Activated naive CD4-positive, alpha-beta T cell treated with anti-CD3 and anti-CD28 coated beads, Interleukin-2, amount 50 U/mL, for 24 hours (primary cell): ENCODE results near the gene COPS9.
A peak's percentile ranks its signal among the peaks of the same experiment; 100 is the strongest.

ENCODE experiments used
- H3K27ac Mint-ChIP-seq: one replicate; pipeline ENCODE4 v1.8.0; 2021; ENCODE audit warnings: mild to moderate bottlenecking, mixed read lengths
- H3K27me3 Mint-ChIP-seq: one replicate; pipeline ENCODE4 v1.8.0; 2021; ENCODE audit warnings: mixed read lengths
- H3K36me3 Mint-ChIP-seq: one replicate; pipeline ENCODE4 v1.8.0; 2021; ENCODE audit warnings: mixed read lengths
- H3K4me1 Mint-ChIP-seq: one replicate; pipeline ENCODE4 v1.8.0; 2021; ENCODE audit warnings: mixed read lengths
- H3K4me3 Mint-ChIP-seq: one replicate; pipeline ENCODE4 v1.8.0; 2021; ENCODE audit warnings: mild to moderate bottlenecking, mixed read lengths
- H3K9me3 Mint-ChIP-seq: one replicate; pipeline ENCODE4 v1.8.0; 2021; ENCODE audit warnings: mixed read lengths

COPS9 gene

DNA sequence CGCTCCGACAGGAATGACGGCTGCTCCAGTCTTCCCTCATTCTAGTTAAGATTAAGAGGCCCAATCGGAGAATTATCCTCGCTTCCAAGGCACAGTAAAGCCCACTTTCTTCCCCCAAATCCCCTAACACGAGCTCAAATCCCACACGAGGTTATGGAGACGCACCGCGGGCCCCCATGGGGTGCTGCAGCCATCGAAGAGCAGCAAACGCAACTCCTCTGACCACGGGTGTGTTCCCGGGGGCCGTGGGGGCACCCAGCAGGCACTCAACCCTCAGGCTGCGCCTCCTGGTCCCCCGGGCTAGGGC lies 446 bp downstream of the COPS9 start:
- peak overlapping the region; percentile 94 for H3K4me3 Mint-ChIP-seq
- peak overlapping the region; percentile 88 for H3K27ac Mint-ChIP-seq
- H3K36me3 Mint-ChIP-seq, result peaks cover 5% of the 10 kb centered on the region
- H3K27me3 Mint-ChIP-seq, result no peaks in the 10 kb centered on the region
- no peaks in the 10 kb centered on the region for H3K9me3 Mint-ChIP-seq
- H3K4me1 Mint-ChIP-seq, result peaks cover 26% of the 10 kb centered on the region

DNA sequence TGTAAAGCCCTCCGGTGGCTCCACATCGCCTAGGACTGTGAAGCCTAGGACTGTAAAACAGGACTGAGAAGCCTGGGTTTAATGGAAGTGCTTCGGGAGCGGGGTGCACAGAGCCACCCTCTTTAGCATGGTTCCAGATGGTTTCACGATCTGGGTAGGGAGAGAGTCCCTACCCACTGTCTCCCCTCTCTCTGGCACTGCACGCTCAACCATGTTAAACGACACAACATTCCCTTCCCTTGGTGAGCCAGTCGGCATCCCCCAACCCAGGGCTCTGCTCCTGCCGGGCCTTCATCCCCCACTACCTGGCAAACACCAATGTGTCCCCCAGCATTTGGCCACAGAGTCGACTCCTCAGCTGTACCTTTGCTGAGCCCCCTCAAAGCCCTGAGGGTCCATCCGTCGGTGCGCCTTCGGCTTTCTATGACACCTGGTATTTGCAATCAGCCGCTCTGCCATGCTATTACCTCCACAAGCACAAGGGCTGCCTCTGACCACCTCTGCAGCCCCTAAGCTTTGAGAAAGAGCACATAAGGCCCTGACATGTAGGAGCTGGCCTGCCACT lies 1.1 kb downstream of the COPS9 start:
- peaks cover 26% of the 10 kb centered on the region for H3K4me1 Mint-ChIP-seq
- H3K9me3 Mint-ChIP-seq, result no peaks in the 10 kb centered on the region
- H3K4me3 Mint-ChIP-seq, result peak overlapping the region; percentile 94
- no peaks in the 10 kb centered on the region for H3K27me3 Mint-ChIP-seq
- peaks cover 5% of the 10 kb centered on the region for H3K36me3 Mint-ChIP-seq
- peak overlapping the region; percentile 88 for H3K27ac Mint-ChIP-seq

GRCh38 chr2:240134466-240134865 lies 1.6 kb downstream of the COPS9 start:
- Mint-ChIP-seq H3K27ac (peak overlapping the region; percentile 47), H3K4me3 (peak overlapping the region; percentile 94), H3K36me3 (peaks cover 5% of the 10 kb centered on the region), H3K9me3 (no peaks in the 10 kb centered on the region), H3K4me1 (peaks cover 26% of the 10 kb centered on the region), H3K27me3 (no peaks in the 10 kb centered on the region)

DNA sequence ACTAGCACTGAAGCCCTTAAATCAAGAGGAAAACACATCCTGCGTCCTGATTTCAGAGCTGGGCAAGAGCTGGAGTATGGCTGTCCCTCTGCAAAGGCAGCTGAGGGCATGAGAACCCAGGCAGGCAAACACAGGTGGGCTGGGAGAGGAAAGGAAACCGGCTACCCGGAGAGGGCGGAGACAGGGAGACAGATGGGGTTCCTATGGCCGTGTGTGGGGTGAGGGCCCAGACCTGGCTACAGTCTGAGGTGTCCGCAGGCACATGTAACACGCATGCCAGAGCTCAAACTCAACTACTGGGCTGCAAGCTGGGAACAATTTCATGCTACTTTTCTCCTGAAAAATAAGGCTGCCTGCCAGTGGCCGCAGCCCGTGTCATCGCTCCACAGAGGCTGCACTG lies 2.7 kb downstream of the COPS9 start:
- H3K27me3 Mint-ChIP-seq, result no peaks in the 10 kb centered on the region

DNA sequence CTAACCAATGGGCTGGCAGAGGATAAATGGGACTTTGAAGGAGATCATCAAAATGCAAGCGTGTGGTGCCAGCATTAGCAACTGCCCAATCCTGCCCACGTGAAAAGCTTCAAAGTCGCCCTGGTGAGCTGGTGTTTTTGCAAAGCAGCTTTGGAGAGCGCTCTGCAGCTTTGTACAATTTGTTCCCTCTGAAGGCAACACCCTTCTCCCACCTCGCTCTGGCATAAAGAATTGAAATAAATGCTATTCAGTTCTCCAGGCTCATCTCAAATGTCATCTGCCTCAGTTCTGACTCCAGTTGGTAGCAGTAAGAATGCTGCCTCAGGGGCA lies 3.5 kb downstream of the COPS9 start:
- H3K27me3 Mint-ChIP-seq, result no peaks in the 10 kb centered on the region
- peaks cover 5% of the 10 kb centered on the region for H3K36me3 Mint-ChIP-seq
- no peak overlapping the region for H3K4me3 Mint-ChIP-seq
- H3K4me1 Mint-ChIP-seq, result peaks cover 26% of the 10 kb centered on the region
- no peak overlapping the region for H3K27ac Mint-ChIP-seq
- no peaks in the 10 kb centered on the region for H3K9me3 Mint-ChIP-seq

More for the DNA sequence above, 2.7 kb downstream of the COPS9 start:
- H3K9me3 Mint-ChIP-seq, result no peaks in the 10 kb centered on the region
- H3K4me3 Mint-ChIP-seq, result peak overlapping the region; percentile 47
- no peak overlapping the region for H3K27ac Mint-ChIP-seq
- H3K4me1 Mint-ChIP-seq, result peaks cover 26% of the 10 kb centered on the region
- H3K36me3 Mint-ChIP-seq, result peaks cover 5% of the 10 kb centered on the region

DNA sequence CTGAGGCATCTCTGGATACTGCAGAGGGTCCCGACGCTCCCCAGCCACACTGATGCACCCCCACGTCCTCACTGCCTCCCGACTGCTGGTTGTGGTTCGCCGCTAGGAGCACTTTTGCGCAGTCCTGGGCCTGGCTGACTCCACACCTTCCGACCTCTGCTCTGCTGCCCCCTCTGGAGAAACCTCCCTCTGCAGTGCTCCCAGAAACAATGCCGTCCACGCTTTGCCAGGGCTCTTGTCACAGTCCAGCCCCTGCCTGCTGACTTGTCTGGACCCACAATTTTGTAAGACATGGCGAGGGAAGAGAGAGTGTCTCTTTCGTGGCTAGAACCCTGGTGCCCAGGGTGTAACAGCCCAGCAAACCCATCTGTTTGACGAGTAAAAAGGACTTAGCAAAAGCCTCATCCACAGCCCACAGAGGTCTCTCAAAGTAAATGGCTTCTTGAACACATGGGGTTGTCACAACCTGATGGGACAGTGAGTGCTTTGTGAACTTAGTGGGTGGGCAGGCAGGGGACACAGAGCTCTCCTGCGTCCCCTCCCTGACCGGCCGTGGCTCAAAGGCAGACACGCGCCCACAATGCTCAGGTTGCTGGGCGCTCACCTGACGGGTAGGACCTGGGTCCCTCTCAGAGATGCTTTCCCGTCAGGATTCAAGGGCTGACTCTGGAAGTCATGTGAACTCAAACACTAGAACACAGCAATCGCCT lies 4.0 kb downstream of the COPS9 start:
- Mint-ChIP-seq H3K9me3 (no peaks in the 10 kb centered on the region), H3K27me3 (no peaks in the 10 kb centered on the region), H3K4me1 (peaks cover 23% of the 10 kb centered on the region), H3K4me3 (no peak overlapping the region), H3K27ac (no peak overlapping the region), H3K36me3 (peaks cover 5% of the 10 kb centered on the region)

DNA sequence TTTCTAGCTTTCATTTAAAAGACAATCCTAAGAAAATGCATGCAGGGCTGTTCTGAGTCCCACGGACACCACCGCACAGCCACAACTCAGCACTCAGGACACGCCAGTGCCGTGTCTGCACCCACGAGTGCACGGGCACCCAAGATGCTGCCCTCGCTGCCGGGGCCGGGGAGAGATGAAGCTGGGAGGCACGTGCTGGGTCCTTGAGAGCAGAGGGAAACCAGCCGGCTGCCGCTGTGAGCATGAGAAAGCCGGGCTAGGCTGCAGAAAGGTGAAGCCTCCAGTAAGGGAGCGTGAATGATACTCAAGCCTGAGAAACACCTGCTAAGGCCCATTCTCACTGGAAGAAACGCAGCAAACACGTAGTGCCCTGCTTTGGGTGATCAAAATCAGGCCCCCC lies 4.8 kb downstream of the COPS9 start:
- H3K9me3 Mint-ChIP-seq, result no peaks in the 10 kb centered on the region
- peaks cover 20% of the 10 kb centered on the region for H3K4me1 Mint-ChIP-seq
- H3K4me3 Mint-ChIP-seq, result no peak overlapping the region
- H3K36me3 Mint-ChIP-seq, result peaks cover 5% of the 10 kb centered on the region
- H3K27me3 Mint-ChIP-seq, result no peaks in the 10 kb centered on the region
- H3K27ac Mint-ChIP-seq, result no peak overlapping the region

DNA sequence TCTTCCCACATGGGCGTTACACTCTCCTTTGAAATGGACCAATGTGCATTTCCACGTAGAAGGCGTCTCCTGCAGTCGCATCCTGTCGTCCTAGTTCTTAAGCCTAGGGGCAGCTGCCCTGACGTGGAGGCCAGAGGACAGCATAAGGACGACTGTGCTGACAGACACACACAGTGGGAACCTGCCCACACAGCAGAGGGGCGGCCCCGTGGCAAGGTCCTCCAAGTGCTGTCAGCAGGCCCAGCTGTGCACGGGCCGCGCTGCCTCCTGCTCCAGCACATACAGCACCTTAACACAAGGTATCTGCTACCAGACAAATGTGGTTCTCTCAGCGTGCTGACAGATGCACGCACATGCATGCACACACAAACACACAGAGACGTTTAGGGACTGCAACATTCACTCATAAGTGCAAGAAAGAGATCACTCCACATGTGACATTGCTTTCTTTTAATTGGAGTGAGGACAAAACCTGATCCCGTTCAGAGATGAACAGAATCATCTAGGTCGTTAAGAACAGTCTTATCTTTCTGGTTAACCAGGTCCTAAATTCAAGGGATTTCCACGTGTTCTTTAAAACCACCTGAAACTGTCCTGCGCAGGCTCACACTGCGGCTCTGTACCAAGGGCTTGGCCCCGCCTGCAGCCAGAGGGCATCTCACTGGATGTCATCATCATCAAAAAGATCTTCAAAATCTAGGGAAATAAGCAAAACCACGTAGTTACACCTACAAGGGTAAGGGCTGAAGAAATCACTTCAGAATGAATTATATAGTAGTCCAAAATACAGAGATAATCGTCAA lies 5.5 kb downstream of the COPS9 start:
- Mint-ChIP-seq H3K4me3 (no peak overlapping the region), H3K36me3 (peaks cover 7% of the 10 kb centered on the region), H3K27ac (no peak overlapping the region)

DNA sequence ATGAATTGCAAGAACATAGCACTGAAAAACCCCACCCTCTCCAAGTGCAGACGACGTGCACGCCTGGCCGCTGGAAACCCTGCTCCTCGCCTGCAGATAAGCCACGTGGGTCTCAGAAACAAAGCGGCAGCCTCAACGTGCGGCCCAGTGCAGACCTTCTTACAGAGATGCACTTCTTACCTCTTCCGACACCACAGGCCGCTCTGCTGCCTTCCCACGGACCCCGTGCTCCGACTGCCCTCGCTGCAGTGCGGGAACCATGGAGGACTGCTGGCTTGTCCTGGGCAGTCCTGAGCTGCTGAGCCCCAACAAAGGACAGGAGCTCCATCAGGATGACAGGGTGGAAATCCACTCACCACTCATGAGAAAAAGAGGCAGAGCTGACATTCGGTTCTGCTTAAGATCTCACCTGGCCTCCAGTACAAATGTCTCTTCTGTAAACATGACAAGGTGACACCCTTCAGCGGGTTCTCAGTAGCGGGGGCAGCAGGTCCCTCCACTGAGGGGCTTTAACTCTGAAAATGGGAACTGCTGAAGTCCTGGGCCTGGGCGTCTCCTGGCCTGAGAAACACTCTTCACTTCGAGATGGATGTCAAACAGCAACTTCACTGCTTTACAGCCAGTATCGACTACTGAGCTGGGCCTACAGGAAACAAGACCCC lies 6.2 kb downstream of the COPS9 start:
- peaks cover 8% of the 10 kb centered on the region for H3K36me3 Mint-ChIP-seq
- H3K27ac Mint-ChIP-seq, result no peak overlapping the region
- no peaks in the 10 kb centered on the region for H3K9me3 Mint-ChIP-seq

More for the DNA sequence above, 5.5 kb downstream of the COPS9 start:
- H3K27me3 Mint-ChIP-seq, result no peaks in the 10 kb centered on the region
- H3K9me3 Mint-ChIP-seq, result no peaks in the 10 kb centered on the region
- H3K4me1 Mint-ChIP-seq, result peaks cover 18% of the 10 kb centered on the region

DNA sequence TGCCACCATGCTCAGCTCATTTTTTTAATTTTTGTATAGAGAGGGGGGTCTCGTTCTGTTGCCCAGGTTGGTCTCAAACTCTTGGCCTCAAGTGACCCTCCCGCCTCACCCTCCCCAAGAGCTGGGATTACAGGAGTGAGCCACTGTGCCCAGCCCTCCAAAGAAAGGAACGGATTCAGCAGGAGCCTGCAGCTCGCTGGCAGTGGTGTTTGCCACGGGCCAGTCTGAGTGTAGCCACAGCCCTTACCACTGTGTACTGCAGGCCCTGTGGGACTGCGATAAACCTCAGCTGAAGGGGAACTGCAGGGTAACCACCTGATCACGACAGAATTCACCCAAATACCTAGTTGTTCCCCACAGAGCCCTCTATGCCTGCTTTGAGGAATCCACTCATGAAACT lies 6.8 kb downstream of the COPS9 start:
- peaks cover 8% of the 10 kb centered on the region for H3K36me3 Mint-ChIP-seq
- H3K4me1 Mint-ChIP-seq, result peaks cover 5% of the 10 kb centered on the region
- no peak overlapping the region for H3K4me3 Mint-ChIP-seq
- no peak overlapping the region for H3K27ac Mint-ChIP-seq
- no peaks in the 10 kb centered on the region for H3K27me3 Mint-ChIP-seq
- H3K9me3 Mint-ChIP-seq, result no peaks in the 10 kb centered on the region

More for the DNA sequence above, 6.2 kb downstream of the COPS9 start:
- H3K4me1 Mint-ChIP-seq, result peaks cover 11% of the 10 kb centered on the region
- H3K27me3 Mint-ChIP-seq, result no peaks in the 10 kb centered on the region
- H3K4me3 Mint-ChIP-seq, result no peak overlapping the region

- peaks cover 8% of the 10 kb centered on the region for H3K36me3 Mint-ChIP-seq
- no peaks in the 10 kb centered on the region for H3K9me3 Mint-ChIP-seq
- H3K27me3 Mint-ChIP-seq, result no peaks in the 10 kb centered on the region
- H3K4me1 Mint-ChIP-seq, result peaks cover 3% of the 10 kb centered on the region
- no peak overlapping the region for H3K4me3 Mint-ChIP-seq
- H3K27ac Mint-ChIP-seq, result no peak overlapping the region
These were observed 7.4 kb downstream of the COPS9 start for GRCh38 chr2:240128608-240129145.

GRCh38 chr2:240127911-240128607 lies 8.0 kb downstream of the COPS9 start:
- no peaks in the 10 kb centered on the region for H3K4me1 Mint-ChIP-seq
- H3K27ac Mint-ChIP-seq, result peak overlapping the region; percentile 10
- H3K4me3 Mint-ChIP-seq, result no peak overlapping the region
- peaks cover 8% of the 10 kb centered on the region for H3K36me3 Mint-ChIP-seq
- no peaks in the 10 kb centered on the region for H3K9me3 Mint-ChIP-seq
- no peaks in the 10 kb centered on the region for H3K27me3 Mint-ChIP-seq

DNA sequence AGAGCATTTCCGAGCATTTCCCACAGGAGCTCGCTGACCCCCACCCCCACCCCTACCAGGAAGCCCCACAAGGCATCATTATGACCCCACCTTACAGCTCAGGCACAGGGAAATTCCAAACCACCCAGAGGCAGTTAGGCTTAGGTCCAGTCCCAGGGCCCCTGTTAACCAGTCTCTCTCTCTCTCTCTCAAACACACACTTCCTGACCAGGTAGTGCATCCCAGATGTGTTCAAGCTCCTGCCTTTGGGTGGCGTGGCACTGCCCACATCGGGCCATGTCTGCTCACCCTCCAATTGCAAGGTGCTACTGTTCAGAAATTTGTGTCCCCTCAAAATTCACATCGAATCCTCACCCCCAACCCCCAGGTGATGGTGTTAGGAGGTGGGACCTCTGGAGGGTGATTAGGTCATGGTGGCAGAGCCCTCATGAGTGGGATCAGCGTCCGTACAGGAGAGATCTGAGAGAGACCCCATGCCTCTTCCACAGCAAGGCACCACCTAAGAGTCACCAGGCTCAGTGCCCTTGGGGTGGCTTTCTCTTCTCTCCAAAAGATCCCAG lies 8.8 kb downstream of the COPS9 start:
- Mint-ChIP-seq H3K36me3 (peaks cover 8% of the 10 kb centered on the region), H3K4me3 (no peak overlapping the region), H3K27me3 (no peaks in the 10 kb centered on the region), H3K4me1 (no peaks in the 10 kb centered on the region), H3K9me3 (no peaks in the 10 kb centered on the region), H3K27ac (no peak overlapping the region)

GRCh38 chr2:240126731-240127130 lies 9.4 kb downstream of the COPS9 start:
- Mint-ChIP-seq H3K4me1 (peaks cover under 1% of the 10 kb centered on the region), H3K9me3 (no peaks in the 10 kb centered on the region), H3K27ac (no peak overlapping the region), H3K27me3 (no peaks in the 10 kb centered on the region), H3K36me3 (peaks cover 6% of the 10 kb centered on the region), H3K4me3 (no peak overlapping the region)

- Mint-ChIP-seq H3K36me3 (peaks cover 4% of the 10 kb centered on the region), H3K27ac (no peak overlapping the region), H3K4me1 (peaks cover 6% of the 10 kb centered on the region), H3K4me3 (no peak overlapping the region), H3K27me3 (no peaks in the 10 kb centered on the region), H3K9me3 (no peaks in the 10 kb centered on the region)
These were observed 10.4 kb downstream of the COPS9 start for GRCh38 chr2:240125742-240126141.
